ENCODE data around the gene TOP2A.

GRCh38 chr17:40399185-40399584 lies 18.5 kb downstream of the TOP2A start:
- TF ChIP-seq CTCF (conservative IDR thresholded peaks at IDR 0.05) (peak; percentile 80), ZFX (IDR thresholded peaks at IDR 0.05) (no peak)

Measured in C4-2B (cell line).